LNCaP clone FGC (cell line): ENCODE measurements around the gene COG7.
"Not testable (repeated sequence)": the region's sequence is repeated elsewhere in the genome, so short reads cannot be mapped to it uniquely, and the experiment has no call there.

Experiments used
- DNase-seq: peaks from one replicate; pipeline ENCODE4 v3.0.0-alpha.2; 2011; ENCODE audit warnings: low read depth
- H3K4me3 ChIP-seq: 2 replicates; pipeline ENCODE4 v1.5.1; 2011; ENCODE audit warnings: mild to moderate bottlenecking, low read depth, low read length, control low read depth
- TF ChIP-seq, protein P1 (sequence below): IDR thresholded peaks from 2 replicates; pipeline ENCODE4 v1.5.1; 2012; ENCODE audit warnings: mild to moderate bottlenecking; ENCODE audit not compliant: control insufficient read depth, insufficient read depth; ENCODE audit errors: extremely low read depth

The COG7 gene

DNA sequence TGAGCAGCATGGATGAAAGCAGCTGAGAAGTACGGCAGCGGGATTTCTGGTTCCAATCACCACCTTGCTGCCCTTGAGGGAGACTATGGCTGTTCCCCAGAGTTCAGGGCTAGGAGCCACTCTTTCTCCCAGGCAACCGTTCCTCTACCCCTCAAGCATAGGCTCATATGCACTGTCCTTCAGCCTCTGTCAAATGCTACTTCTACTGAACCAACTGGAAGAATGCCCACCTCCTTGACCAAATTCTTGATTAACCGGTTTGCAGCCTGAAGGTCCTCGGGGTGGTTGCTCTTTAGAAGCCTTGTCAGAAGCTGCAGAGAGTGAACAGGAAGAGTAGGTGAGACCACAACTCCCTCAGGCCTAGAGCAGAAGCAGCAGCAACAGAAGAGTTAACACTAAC, 33.5 kb upstream of the COG7 start:
- no peak overlapping the region for H3K4me3 ChIP-seq
- peak; percentile 87 for DNase-seq
- TF ChIP-seq, protein P1, sequence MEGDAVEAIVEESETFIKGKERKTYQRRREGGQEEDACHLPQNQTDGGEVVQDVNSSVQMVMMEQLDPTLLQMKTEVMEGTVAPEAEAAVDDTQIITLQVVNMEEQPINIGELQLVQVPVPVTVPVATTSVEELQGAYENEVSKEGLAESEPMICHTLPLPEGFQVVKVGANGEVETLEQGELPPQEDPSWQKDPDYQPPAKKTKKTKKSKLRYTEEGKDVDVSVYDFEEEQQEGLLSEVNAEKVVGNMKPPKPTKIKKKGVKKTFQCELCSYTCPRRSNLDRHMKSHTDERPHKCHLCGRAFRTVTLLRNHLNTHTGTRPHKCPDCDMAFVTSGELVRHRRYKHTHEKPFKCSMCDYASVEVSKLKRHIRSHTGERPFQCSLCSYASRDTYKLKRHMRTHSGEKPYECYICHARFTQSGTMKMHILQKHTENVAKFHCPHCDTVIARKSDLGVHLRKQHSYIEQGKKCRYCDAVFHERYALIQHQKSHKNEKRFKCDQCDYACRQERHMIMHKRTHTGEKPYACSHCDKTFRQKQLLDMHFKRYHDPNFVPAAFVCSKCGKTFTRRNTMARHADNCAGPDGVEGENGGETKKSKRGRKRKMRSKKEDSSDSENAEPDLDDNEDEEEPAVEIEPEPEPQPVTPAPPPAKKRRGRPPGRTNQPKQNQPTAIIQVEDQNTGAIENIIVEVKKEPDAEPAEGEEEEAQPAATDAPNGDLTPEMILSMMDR: no peak

DNA sequence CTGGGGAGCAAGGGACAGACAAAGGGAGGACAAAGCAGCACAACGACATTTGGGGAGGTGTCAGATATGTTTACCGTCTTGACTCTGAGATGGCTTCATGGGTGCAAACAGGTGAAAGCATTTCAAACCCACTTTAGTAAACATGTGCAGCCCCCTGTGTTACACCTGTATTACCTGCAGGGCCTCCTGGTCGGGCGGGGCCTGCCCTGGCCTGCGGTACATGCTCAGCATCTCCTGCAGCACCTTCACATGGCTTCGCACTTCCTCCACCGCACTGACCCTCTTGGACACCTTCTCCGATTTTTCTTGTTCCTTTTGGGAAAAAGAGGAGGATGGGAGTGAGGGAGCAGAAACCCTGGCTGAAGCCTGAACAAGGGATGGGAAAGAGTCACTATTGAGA, 32.9 kb upstream of the COG7 start:
- TF ChIP-seq, protein P1: no peak
- H3K4me3 ChIP-seq: no peak overlapping the region
- DNase-seq: no peak

DNA sequence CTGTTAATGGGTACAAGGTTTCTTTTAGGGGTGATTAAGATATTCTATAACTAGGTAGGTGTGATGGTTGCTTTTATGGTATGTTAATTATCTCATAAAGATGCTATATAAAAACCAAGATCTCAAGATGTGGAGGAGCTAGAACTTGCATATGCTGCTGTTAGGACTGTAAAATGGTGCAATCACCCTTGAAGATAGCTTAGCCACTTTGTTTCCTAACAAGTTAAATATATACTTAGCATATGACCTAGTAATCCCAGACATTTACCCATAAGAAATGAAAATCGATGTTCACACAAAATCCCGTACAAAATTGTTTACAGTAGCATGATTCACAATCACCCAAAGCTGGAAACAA, 32.2 kb upstream of the COG7 start:
- TF ChIP-seq, protein P1: no peak
- no peak for DNase-seq
- H3K4me3 ChIP-seq: no peak overlapping the region

DNA sequence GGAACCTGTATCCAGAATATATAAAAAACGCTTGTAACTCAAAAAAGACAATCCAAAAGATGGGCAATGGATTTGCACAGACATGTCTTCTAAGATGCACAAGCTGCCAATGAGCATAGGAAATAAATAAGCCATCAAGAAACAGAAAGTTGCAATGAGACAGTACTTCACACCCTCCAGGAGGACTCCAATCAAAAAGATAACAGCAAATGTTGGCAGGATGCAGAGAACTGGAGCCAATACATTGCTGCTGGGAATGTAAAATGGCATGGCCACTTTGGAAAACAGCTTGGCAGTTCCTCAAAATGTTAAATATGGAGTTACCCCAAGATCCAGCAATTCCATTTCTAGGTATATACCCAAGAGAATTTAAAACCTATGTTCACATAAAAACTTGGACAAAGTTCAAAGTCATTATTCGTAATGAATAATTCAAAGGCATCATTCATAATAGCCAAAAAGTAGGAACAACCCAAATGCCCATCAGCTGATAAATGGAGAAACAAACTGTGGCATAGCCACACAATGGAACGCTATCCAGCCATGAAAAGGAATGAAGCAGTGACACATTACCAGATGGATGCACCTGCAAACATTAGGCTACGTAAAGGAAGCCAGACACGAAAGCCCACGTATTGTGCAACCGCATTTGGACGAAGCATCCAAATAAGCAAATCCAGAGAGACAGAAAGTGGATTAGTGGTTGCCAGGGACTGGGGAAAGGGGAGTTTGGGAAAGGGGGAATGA, 31.7 kb upstream of the COG7 start:
- DNase-seq: no peak
- no peak overlapping the region for H3K4me3 ChIP-seq
- TF ChIP-seq, protein P1: no peak

DNA sequence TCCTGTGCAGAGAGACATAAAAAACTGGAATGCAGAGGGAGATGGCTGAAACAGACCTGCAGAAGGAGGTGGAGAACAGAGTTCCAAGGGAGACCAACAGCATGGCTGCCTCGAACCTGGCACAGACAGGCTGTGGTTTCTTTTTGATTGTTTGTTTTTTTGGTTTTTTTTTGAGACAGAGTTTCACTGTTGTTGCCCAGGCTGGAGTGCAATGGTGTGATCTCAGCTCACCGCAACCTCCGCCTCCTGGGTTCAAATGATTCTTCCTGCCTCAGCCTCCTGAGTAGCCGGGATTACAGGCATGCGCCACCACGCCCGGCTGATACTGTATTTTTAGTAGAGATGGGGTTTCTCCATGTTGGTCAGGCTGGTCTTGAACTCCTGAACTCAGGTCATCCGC, 30.5 kb upstream of the COG7 start:
- DNase-seq, H3K4me3 ChIP-seq: not testable (repeated sequence)

DNA sequence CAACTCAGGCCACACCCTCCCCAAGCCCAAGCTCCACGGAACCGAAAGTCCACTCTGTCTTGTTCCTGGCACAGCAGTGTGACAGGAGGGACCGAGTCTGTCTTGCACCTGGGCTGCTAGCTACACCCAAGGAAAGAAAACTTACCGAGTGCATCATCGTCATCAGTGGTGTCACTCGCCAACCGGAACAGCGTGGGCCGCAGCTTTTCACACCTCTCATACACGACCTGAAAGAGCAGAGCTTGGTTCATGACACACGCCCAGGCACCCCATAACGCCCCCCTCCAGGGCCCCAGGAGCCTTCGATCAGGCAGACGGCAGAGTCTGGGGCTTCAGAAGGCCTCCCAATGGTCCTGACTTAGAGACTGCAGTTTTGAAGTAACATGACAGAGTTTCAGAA, 29.8 kb upstream of the COG7 start:
- no peak overlapping the region for H3K4me3 ChIP-seq
- TF ChIP-seq, protein P1: no peak

DNA sequence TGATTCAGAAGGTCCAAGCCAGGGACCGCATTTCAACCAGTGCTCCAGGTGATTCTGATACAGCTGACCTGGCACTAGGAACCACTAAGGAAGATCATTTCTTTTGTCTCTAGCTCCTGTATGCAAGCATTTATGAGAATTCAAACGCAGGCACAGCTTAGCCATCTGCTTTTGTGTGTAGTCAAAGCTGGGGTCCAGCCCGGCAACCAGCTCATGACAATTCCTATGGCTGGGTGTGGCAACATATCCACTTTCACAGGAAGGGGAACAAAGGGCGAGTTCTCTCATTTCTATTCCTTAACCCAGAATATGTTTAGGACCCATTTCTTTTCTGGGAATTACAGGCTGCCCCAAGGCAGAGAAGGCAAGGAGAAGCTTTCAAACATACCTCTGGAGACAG, 27.3 kb upstream of the COG7 start:
- H3K4me3 ChIP-seq: no peak overlapping the region
- DNase-seq: no peak

More for the DNA sequence above, 29.8 kb upstream of the COG7 start:
- DNase-seq: no peak

More for the DNA sequence above, 27.3 kb upstream of the COG7 start:
- TF ChIP-seq, protein P1: no peak
